Measurements from ENCODE around the gene SFXN5.

SFXN5 gene

DNA sequence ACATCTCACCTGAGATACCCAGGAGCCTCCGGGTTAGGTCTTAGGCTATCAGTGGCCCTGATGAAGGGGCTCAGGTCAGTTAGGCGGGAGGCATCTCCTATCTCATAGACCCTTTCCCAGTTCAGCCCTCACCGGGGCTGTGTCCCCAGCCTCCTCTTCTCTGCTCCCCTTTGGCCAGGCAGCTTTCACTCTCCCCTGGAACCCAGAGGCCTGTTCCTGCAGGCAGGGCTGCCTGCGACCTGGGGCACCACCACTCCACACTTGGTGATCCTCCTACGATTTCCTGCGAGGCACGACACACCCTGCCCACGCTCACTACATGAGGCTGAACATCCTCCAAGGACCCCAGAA is 51.2 kb downstream of the SFXN5 start:
- no peak for DNase-seq
- Mint-ChIP-seq H3K27ac (no peak overlapping the region), H3K4me1 (no peaks in the 10 kb centered on the region), H3K9me3 (no peaks in the 10 kb centered on the region), H3K27me3 (peaks cover 3% of the 10 kb centered on the region), H3K36me3 (no peaks in the 10 kb centered on the region), H3K4me3 (no peak overlapping the region)
- CTCF ChIA-PET = no interaction called here

DNA sequence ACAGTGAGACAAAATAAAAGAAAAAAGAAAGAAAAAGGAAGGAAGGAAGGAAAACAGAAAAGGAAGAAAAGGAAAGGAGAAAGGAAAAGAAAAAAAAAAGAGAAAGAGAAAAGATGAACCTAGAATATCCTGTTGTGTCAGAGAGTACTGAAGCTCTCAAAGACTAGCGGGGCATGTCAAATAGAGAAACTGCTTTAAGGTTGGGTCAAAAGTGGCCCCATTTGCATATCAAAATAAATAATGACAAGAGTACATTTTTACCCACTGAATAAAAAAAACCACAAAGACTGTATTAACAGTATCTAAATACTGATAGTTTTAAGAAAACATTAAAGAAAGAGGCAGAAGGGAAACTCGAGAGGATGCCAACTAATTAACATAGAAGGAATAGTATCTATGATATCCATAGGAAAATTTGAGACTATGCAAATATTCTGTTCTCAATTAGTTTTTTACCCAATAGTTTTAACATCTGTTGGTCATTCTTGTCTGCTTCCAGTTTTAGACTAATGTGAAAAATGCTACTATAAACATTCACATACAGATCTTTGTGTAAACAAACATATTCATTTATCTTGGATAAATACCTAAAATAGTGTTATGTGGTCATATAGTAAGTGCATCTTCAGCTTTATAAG is 53.2 kb downstream of the SFXN5 start:
- Mint-ChIP-seq H3K27ac (no peak overlapping the region), H3K4me3 (no peak overlapping the region), H3K36me3 (no peaks in the 10 kb centered on the region), H3K9me3 (no peaks in the 10 kb centered on the region), H3K27me3 (peaks cover 3% of the 10 kb centered on the region), H3K4me1 (no peaks in the 10 kb centered on the region)
- CTCF ChIA-PET = no interaction called here
- no peak for DNase-seq

DNA sequence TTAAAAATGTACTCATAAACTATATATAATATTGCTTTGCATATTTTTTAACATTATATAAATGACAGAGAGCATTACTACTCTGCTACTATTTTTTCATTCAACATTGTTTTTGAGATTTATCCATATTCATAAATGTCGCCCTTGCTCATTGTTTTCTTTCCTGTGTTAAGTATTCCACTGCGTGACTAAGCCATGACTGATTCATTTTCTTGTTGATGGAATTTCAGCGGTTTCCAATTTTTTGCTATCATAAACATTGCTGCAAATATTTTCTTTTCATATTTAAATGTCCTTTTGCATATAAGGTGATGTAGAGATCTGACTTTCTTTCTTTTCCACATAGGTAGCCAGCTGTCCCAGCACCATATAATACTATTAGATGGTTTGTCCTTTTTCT is 57.6 kb downstream of the SFXN5 start:
- Mint-ChIP-seq H3K27ac (no peak overlapping the region), H3K36me3 (no peaks in the 10 kb centered on the region), H3K27me3 (peaks cover 7% of the 10 kb centered on the region), H3K4me3 (no peak overlapping the region), H3K9me3 (no peaks in the 10 kb centered on the region), H3K4me1 (no peaks in the 10 kb centered on the region)
- DNase-seq = no peak
- CTCF ChIA-PET = no interaction called here

DNA sequence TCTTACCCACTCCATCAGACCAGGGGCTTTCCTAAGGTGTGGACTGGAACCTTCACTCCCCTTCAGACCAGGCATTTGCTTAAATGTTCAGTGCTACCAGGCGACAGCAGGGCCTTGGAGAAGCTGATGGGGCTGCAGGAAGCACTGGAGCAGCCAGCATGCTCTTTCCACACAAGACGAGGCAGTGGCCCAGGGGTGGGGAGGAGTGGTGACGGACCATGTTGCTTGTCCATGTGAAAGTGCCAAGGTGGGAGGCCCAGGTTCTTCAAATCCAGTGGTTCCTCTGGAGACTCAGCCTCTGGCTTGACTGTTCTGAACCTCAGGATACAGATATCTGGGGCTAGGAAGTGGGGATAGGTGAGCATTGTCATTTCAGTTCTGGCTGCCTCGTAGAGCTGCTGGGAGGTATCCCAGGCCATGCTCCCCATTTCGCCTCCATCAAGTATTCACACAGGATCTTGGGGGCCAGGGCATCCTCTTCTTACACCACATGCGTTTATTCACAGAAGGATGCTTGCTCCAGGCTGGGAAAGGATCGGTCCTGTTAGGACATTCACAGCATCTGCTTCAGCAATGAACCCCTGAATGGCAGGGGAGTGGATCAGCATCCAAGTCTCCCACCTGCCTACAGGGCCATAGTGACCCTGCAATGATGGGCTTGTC is 62.2 kb downstream of the SFXN5 start:
- CTCF ChIA-PET = interaction anchor here (0.5 to 0.6 kb wide), 2 partner anchors 13 to 105 kb away, joined by 3 read pairs; no protein-coding TSS in a partner anchor
- Mint-ChIP-seq H3K4me1 (no peaks in the 10 kb centered on the region), H3K9me3 (no peaks in the 10 kb centered on the region), H3K4me3 (no peak overlapping the region), H3K27ac (no peak overlapping the region), H3K36me3 (no peaks in the 10 kb centered on the region), H3K27me3 (peaks cover 4% of the 10 kb centered on the region)
- DNase-seq = no peak

DNA sequence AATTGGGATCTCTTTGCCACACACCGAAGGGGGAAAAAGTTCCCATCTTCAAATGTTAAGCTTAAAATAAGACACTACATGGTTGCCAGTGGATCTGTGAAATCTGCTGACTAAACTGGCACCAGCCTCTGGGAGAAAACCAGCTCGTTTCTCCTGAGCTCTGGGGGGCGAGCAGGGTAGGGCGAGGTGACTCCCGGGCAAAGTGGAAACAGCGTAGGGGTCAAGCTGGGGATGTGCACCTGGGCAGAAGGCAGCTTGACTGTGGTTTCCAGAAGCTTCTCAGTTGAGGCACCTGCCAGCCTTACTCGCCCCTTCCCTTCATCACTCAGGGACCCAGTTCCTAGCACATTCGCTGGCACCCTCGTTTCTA is 62.8 kb downstream of the SFXN5 start:
- Mint-ChIP-seq H3K4me1 (no peaks in the 10 kb centered on the region), H3K4me3 (no peak overlapping the region), H3K27ac (no peak overlapping the region), H3K9me3 (no peaks in the 10 kb centered on the region), H3K27me3 (peaks cover 4% of the 10 kb centered on the region), H3K36me3 (no peaks in the 10 kb centered on the region)
- CTCF ChIA-PET = interaction anchor here (0.5 to 0.6 kb wide), 2 partner anchors 13 to 105 kb away, joined by 3 read pairs; no protein-coding TSS in a partner anchor
- no peak for DNase-seq

DNA sequence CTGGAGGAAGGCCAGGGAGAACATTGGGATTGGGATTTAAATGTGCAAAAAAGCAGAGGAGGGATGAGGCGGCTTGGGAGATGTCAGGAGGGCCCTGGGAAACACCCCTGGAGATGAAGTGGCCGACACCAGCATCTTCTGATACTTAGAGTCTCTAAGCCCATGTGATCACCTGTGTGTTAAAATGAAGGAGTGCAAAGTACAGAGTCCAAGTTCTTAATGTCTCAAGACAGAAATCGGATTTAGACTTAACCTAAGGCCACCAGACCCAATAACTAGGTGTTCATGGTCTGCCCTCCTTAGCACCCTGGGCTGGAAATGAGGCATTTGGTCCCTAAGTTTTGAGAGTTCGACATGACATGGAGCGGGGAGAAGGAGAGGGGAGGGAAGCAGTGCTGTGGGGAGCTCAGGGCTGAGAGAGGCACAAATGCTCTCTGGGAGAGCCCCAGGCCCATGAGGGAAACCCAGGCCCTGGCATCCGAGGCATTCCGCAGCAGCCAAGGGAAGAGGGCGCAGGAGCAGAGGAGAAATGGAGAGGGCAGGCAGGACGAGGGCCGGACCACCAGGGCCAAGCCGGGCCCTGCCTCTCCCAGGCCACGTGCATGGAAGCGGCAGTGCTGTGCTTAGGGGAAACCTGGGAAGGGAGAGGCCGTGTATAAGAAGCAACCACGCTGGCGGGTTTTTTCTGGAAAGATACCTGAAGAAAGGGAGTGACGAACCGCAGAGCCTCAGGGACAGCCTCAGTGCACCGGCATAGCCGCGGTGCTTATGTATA is 63.3 kb downstream of the SFXN5 start:
- no peak overlapping the region for H3K27ac Mint-ChIP-seq
- H3K4me1 Mint-ChIP-seq = no peaks in the 10 kb centered on the region
- CTCF ChIA-PET = no interaction called here

DNA sequence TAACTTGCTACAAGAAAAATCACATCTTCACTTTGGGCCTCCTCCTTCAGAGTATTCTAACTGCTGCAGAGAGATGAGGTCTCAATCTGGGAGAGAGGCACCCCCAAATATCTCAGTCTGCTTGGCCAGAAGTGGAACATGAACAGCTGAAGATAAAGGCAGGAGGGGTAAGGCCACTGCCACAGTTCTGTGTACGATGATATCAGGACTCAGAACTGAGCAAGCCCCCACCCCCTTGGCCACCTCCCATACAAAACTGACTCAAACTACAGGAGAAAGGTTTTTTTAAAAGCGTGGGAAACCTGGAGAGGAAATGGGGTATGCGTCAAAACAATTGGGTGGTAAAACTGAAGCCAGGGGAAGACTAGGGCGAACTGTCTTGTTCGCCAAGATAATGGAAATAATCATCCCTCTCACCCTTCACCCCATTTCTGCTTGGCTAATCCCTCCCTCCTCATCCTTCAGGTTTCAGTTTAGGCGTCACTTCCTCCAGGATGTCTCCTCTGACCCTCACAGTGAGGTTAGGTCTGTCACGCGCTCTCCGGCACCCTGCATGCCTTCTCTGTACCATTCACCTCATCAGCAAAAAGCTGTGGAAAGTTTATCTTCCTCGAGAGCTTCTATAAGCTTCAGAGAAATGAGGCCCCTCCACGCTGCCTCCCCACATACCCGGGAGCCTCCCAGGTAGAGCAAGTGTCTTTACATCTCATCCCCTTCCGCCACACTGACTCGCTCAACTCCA is 64.4 kb downstream of the SFXN5 start:
- Mint-ChIP-seq H3K27me3 (peaks cover 4% of the 10 kb centered on the region), H3K36me3 (no peaks in the 10 kb centered on the region), H3K27ac (no peak overlapping the region), H3K4me3 (no peak overlapping the region), H3K4me1 (no peaks in the 10 kb centered on the region), H3K9me3 (no peaks in the 10 kb centered on the region)
- DNase-seq = no peak
- CTCF ChIA-PET = no interaction called here

More for the DNA sequence above, 63.3 kb downstream of the SFXN5 start:
- no peaks in the 10 kb centered on the region for H3K36me3 Mint-ChIP-seq
- H3K9me3 Mint-ChIP-seq = no peaks in the 10 kb centered on the region
- no peak overlapping the region for H3K4me3 Mint-ChIP-seq
- H3K27me3 Mint-ChIP-seq = peaks cover 4% of the 10 kb centered on the region
- DNase-seq = no peak

DNA sequence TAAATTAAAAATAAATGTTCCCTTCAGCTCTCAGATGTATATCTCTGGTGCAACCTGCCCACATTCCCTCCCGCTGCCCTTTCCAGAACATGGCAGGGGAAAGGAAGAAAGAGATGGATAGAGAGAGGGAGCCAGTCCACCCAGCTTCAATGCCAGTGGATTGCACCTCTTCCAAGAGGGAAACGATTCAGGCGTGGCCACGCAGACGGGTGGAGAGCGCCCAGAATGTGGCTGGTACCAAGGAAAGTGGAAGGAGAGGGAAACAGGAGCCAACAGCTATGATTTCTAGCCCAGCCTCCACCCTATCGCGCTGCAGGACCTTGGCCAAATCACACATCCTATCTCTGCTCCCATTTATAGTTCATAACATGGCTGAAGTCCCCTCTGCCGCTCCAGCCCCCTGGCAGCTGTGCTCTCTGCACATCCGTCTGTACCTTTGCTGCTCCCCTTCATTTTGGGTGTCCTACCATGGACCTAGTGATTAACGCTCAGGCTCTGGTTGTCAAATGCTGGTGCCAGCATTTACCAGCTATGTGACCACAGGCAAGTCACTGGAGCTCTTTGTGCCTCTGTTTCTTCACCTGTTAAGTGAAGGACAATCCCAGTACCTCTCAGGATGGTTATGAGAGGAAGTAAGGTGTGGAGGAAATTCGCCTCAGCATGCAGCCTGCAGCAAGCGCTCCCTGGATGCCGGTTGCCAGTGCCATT is 66.5 kb downstream of the SFXN5 start:
- Mint-ChIP-seq H3K4me3 (no peak overlapping the region), H3K27ac (no peak overlapping the region), H3K36me3 (no peaks in the 10 kb centered on the region), H3K9me3 (no peaks in the 10 kb centered on the region), H3K27me3 (no peaks in the 10 kb centered on the region), H3K4me1 (no peaks in the 10 kb centered on the region)
- CTCF ChIA-PET = interaction anchor here (1.3 kb wide), 1 partner anchor 12 kb away, joined by 3 read pairs; no protein-coding TSS in a partner anchor
- no peak for DNase-seq

DNA sequence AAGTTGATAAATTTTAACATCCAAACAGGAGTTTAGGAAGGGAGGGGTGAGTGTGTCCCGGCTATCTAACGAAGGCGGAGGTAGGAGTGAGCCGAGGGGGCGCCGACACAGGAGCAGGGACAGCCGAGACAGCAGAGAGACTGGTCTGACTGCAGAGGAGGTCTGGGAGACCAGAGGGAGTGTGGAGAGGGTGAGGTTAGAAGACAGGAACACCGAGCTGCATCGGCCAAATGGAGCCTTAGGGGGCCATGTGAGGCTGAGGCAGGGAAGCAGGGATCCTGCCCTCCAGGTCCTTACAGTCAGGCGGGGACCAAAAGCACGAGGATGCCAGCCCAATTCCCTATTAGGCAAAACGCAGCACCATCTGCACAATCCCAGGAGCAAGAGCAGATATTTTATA is 67.0 kb downstream of the SFXN5 start:
- DNase-seq = no peak
- H3K9me3 Mint-ChIP-seq = no peaks in the 10 kb centered on the region
- H3K27ac Mint-ChIP-seq = no peak overlapping the region
- H3K27me3 Mint-ChIP-seq = no peaks in the 10 kb centered on the region
- CTCF ChIA-PET = interaction anchor here (1.3 kb wide), 1 partner anchor 11 kb away, joined by 3 read pairs; no protein-coding TSS in a partner anchor
- no peaks in the 10 kb centered on the region for H3K36me3 Mint-ChIP-seq
- H3K4me1 Mint-ChIP-seq = no peaks in the 10 kb centered on the region
- no peak overlapping the region for H3K4me3 Mint-ChIP-seq

DNA sequence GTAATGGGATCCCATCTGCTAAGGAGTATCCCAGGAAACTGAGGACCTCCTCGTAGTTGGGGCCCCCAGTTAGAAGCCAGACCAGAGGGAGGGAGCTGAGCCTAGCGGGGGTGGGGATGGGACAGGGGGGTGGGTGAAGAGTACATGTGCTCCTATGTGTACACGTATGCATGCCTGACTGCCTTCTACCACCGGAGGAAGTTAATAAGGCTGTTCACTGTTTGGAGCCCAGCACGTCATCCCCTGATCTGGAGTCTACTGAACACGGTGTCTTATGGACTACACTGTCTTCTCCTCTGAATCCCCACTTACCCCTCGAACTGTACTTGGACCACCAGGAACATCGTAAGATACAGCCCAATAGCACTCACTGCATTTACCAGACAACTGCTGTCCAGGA is 68.5 kb downstream of the SFXN5 start:
- no peaks in the 10 kb centered on the region for H3K36me3 Mint-ChIP-seq
- H3K27me3 Mint-ChIP-seq = no peaks in the 10 kb centered on the region
- CTCF ChIA-PET = interaction anchor here (1.2 to 1.3 kb wide), 2 partner anchors 9 to 12 kb away, joined by 3 read pairs; no protein-coding TSS in a partner anchor
- no peak for DNase-seq
- H3K4me1 Mint-ChIP-seq = no peaks in the 10 kb centered on the region
- H3K27ac Mint-ChIP-seq = no peak overlapping the region
- H3K4me3 Mint-ChIP-seq = no peak overlapping the region
- H3K9me3 Mint-ChIP-seq = no peaks in the 10 kb centered on the region

DNA sequence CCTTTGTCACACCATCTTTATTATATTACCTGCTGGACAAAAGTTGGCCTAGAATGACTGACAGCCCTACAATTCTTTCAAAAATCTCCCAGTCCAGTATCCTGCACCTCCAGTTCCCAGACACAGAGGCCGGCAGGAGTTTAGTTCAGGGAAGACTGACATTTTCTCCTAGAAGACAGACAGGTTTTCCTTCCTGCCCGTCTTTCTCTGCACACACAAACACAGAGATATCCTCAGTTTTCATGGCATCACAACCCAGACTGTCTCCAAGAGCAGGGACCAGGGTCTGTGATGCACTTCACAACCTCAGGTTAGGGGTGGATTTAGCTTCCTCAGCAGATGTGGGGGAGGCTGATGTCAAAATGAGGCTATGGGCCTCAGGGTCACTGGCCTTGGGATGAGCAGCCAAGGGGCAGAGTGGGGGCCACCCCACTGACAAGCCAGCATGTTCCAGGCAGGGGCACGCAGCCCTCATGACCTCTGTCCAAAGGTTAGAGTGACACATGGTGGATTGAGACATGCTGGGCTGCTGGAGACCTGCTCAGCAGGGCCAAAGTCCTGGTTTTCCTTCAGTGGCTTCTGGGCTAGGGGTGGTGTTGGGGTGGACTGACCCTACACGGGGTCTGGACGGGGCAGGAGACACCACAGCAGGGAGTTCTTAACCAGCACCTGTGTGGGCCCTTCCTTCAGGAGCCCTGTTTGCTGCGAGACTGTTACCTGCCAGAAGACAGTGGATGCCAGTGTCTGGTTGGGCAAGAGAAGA is 70.5 kb downstream of the SFXN5 start:
- Mint-ChIP-seq H3K27me3 (no peaks in the 10 kb centered on the region), H3K36me3 (no peaks in the 10 kb centered on the region), H3K4me1 (no peaks in the 10 kb centered on the region), H3K27ac (no peak overlapping the region), H3K9me3 (no peaks in the 10 kb centered on the region), H3K4me3 (no peak overlapping the region)
- DNase-seq = no peak
- CTCF ChIA-PET = no interaction called here

DNA sequence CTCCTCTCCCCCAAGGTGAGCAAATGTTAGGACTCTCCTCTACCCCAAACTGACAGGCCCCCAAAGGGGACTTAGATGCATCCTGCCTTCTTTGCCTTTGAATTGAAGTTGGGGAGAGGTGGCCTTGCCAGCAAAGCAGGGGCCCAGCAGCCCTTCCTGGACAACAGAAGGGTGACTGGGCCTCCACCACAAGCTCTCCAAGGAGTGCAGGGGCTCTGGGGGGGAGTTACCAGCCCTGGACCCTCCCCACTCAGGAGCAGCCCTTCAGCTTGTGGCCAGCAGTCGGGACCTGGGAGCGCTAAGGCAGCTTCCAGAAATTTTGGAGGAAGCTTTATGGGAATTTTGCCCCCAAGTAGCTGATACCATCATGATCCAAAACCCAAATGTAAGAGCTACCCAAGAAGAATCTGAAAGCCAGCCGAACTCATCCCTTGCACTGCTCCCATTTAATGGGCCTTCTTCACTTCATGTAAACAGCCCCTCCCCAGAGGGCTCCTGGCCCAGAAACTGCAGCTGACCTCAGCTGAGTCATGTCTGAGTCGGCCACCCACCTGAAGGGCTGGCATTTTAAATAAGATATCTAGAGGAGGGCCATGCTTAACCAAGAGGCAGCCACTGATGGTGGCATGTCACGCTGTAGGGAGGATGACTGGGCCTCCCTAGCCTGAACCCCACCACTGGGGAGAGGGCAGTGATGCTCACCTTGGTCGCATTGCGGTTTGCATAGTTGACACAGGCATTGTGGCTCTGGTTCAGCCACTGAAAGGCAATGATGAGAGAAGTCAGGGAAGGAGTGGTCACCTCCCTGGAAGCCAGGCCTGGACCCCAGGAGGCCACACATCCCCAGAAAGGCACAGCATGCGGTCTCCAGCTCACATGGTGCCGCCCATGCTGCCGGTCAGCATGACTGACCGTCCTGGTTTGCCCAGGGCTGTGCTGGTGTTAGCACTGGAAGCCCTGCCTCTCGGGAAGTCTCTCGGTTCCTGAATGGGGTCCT is 71.5 kb downstream of the SFXN5 start:
- Mint-ChIP-seq H3K36me3 (no peaks in the 10 kb centered on the region), H3K9me3 (no peaks in the 10 kb centered on the region), H3K4me1 (no peaks in the 10 kb centered on the region), H3K4me3 (no peak overlapping the region), H3K27me3 (no peaks in the 10 kb centered on the region), H3K27ac (no peak overlapping the region)
- no peak for DNase-seq
- CTCF ChIA-PET = interaction anchor here (1.6 to 4.4 kb wide), 2 partner anchors 157 to 177 kb away, joined by 4 to 25 read pairs; no protein-coding TSS in a partner anchor

Measured in activated naive CD4-positive, alpha-beta T cell treated with anti-CD3 and anti-CD28 coated beads, Interleukin-2, amount 10 ng/mL, durations not matched to agents 7 days and 5 days (primary cell).